Measurements from ENCODE around the gene IZUMO2. TPM values are rescaled to one million over a fixed set of nuclear protein-coding genes. Genes with fewer than 3 reads are reported as not detected.

The IZUMO2 gene
- polyA plus RNA-seq, 1 experiment, result not detected

GRCh38 chr19:50205681-50206138 lies 42.6 kb upstream of the IZUMO2 start:
- H3K9me3 ChIP-seq (ENCODE audit: control insufficient read depth, insufficient read depth, low read length), result peaks cover 23% of the 10 kb centered on the region; the same call in 1 of the 2 replicates
- DNase-seq (ENCODE audit: low read depth, low spot score), result no peak
- no peak overlapping the region for H3K27ac ChIP-seq (ENCODE audit: low read depth, low read length)
- H3K4me3 ChIP-seq (ENCODE audit: low read depth, low read length), result no peak overlapping the region
- POLR2A ChIA-PET, result no interaction called here
- CTCF ChIA-PET, result no interaction called here
- peaks cover 10% of the 10 kb centered on the region for H3K27me3 ChIP-seq (ENCODE audit: control insufficient read depth, insufficient read depth, low read length)
- TF ChIP-seq CTCF (IDR thresholded peaks at IDR 0.05; ENCODE audit: low read depth, low read length), result no peak

GRCh38 chr19:50204811-50205675 lies 42.0 kb upstream of the IZUMO2 start:
- DNase-seq (ENCODE audit: low read depth, low spot score), result no peak
- no peak for TF ChIP-seq CTCF (IDR thresholded peaks at IDR 0.05; ENCODE audit: low read depth, low read length)
- CTCF ChIA-PET, result no interaction called here
- peaks cover 17% of the 10 kb centered on the region; the same call in 1 of the 2 replicates for H3K9me3 ChIP-seq (ENCODE audit: control insufficient read depth, insufficient read depth, low read length)
- POLR2A ChIA-PET, result no interaction called here
- H3K27me3 ChIP-seq (ENCODE audit: control insufficient read depth, insufficient read depth, low read length), result peaks cover 10% of the 10 kb centered on the region
- H3K4me3 ChIP-seq (ENCODE audit: low read depth, low read length), result no peak overlapping the region
- H3K27ac ChIP-seq (ENCODE audit: low read depth, low read length), result no peak overlapping the region

- CTCF ChIA-PET, result no interaction called here
- Histone ChIP-seq H3K4me3 (ENCODE audit: low read depth, low read length) (no peak overlapping the region), H3K27me3 (ENCODE audit: control insufficient read depth, insufficient read depth, low read length) (peaks cover 10% of the 10 kb centered on the region), H3K9me3 (ENCODE audit: control insufficient read depth, insufficient read depth, low read length) (peaks cover 16% of the 10 kb centered on the region; the same call in 1 of the 2 replicates), H3K27ac (ENCODE audit: low read depth, low read length) (no peak overlapping the region)
- DNase-seq (ENCODE audit: low read depth, low spot score), result no peak
- POLR2A ChIA-PET, result no interaction called here
- TF ChIP-seq CTCF (IDR thresholded peaks at IDR 0.05; ENCODE audit: low read depth, low read length), result no peak
These were observed 41.0 kb upstream of the IZUMO2 start for GRCh38 chr19:50204081-50204428.

- Histone ChIP-seq H3K4me3 (ENCODE audit: low read depth, low read length) (no peak within 1 kb of the TSS), H3K9me3 (ENCODE audit: control insufficient read depth, insufficient read depth, low read length) (peaks cover 16% of the 10 kb centered on the region; the same call in 1 of the 2 replicates), H3K27ac (ENCODE audit: low read depth, low read length) (no peak within 1 kb of the TSS), H3K27me3 (ENCODE audit: control insufficient read depth, insufficient read depth, low read length) (peaks cover 10% of the 10 kb centered on the region)
- no peak for DNase-seq (ENCODE audit: low read depth, low spot score)
- POLR2A ChIA-PET, result no interaction called here
- CTCF ChIA-PET, result no interaction called here
- no peak for TF ChIP-seq CTCF (IDR thresholded peaks at IDR 0.05; ENCODE audit: low read depth, low read length)
These were observed 40.4 kb upstream of the IZUMO2 start, which contains the start of gene MYH14 for GRCh38 chr19:50203281-50204080. Gene MYH14 (plus strand): TSS chr19:50203622. CDS start chr19:50210366, 6,744 bp downstream.

GRCh38 chr19:50202962-50203280 lies 39.8 kb upstream of the IZUMO2 start:
- no peak for DNase-seq (ENCODE audit: low read depth, low spot score)
- Histone ChIP-seq H3K27ac (ENCODE audit: low read depth, low read length) (no peak overlapping the region), H3K27me3 (ENCODE audit: control insufficient read depth, insufficient read depth, low read length) (peaks cover 10% of the 10 kb centered on the region), H3K9me3 (ENCODE audit: control insufficient read depth, insufficient read depth, low read length) (peaks cover 16% of the 10 kb centered on the region; the same call in 1 of the 2 replicates), H3K4me3 (ENCODE audit: low read depth, low read length) (no peak overlapping the region)
- ChIA-PET POLR2A (no interaction called here), CTCF (no interaction called here)
- TF ChIP-seq CTCF (IDR thresholded peaks at IDR 0.05; ENCODE audit: low read depth, low read length), result no peak
